ENCODE data around the gene AFF3.

The AFF3 gene

GRCh38 chr2:99618579-99619097 lies 523.8 kb downstream of the AFF3 start:
- no peak for DNase-seq

- DNase-seq = no peak
Measured at GRCh38 chr2:99617811-99618210, 524.6 kb downstream of the AFF3 start.

GRCh38 chr2:99615247-99615771 lies 527.1 kb downstream of the AFF3 start:
- DNase-seq = no peak

GRCh38 chr2:99613980-99614379 lies 528.4 kb downstream of the AFF3 start:
- no peak for DNase-seq

- no peak for DNase-seq
Measured at GRCh38 chr2:99611786-99612185, 530.6 kb downstream of the AFF3 start.

- no peak for DNase-seq
Measured at GRCh38 chr2:99611034-99611433, 531.4 kb downstream of the AFF3 start.

- no peak for DNase-seq
Measured at GRCh38 chr2:99609851-99610381, 532.5 kb downstream of the AFF3 start.

- DNase-seq = no peak
Measured at GRCh38 chr2:99608861-99609260, 533.5 kb downstream of the AFF3 start.

GRCh38 chr2:99607861-99608491 lies 534.4 kb downstream of the AFF3 start:
- DNase-seq = no peak

- no peak for DNase-seq
Measured at GRCh38 chr2:99607454-99607853, 534.9 kb downstream of the AFF3 start.

GRCh38 chr2:99605036-99605435 lies 537.4 kb downstream of the AFF3 start:
- no peak for DNase-seq

GRCh38 chr2:99602476-99602875 lies 539.9 kb downstream of the AFF3 start:
- no peak for DNase-seq

- no peak for DNase-seq
Measured at GRCh38 chr2:99600981-99601651, 541.3 kb downstream of the AFF3 start.

GRCh38 chr2:99598441-99598840 lies 543.9 kb downstream of the AFF3 start:
- DNase-seq = no peak

- DNase-seq = no peak
Measured at GRCh38 chr2:99597616-99598015, 544.8 kb downstream of the AFF3 start.

- DNase-seq = no peak
Measured at GRCh38 chr2:99595373-99595772, 547.0 kb downstream of the AFF3 start.

- DNase-seq = no peak
Measured at GRCh38 chr2:99593692-99594427, 548.5 kb downstream of the AFF3 start.

GRCh38 chr2:99576775-99577174 lies 565.6 kb downstream of the AFF3 start:
- DNase-seq = no peak

- no peak for DNase-seq
Measured at GRCh38 chr2:99573634-99574251, 568.6 kb downstream of the AFF3 start.

- no peak for DNase-seq
Measured at GRCh38 chr2:99572373-99573164, 569.8 kb downstream of the AFF3 start.

- DNase-seq = no peak
Measured at GRCh38 chr2:99571954-99572353, 570.4 kb downstream of the AFF3 start.

GRCh38 chr2:99571533-99571932 lies 570.9 kb downstream of the AFF3 start:
- no peak for DNase-seq

Data from HCEC 1CT (cell line).